Measurements from ENCODE around the gene HOXA10.

Gene HOXA10

GRCh38 chr7:27178366-27178765, 4.2 kb upstream of the HOXA10 start:
- no peaks in the 10 kb centered on the region for H3K9me3 ChIP-seq (ENCODE audit: control insufficient read depth, low read length)
- H3K9ac ChIP-seq (ENCODE audit: low read length), result peak overlapping the region; percentile 90
- no peak overlapping the region for H4K8ac ChIP-seq (ENCODE audit: low read length)
- peak overlapping the region; percentile 64 to 92 for H3K4me3 ChIP-seq (ENCODE audit: insufficient read depth in 1 of 2, low read depth in 1 of 2, low read length in 2 of 2)
- H4K91ac ChIP-seq (ENCODE audit: low read length), result no peak overlapping the region
- H2BK120ac ChIP-seq (ENCODE audit: low read depth, low read length), result no peak overlapping the region
- peak overlapping the region; percentile 27 for H3K4me2 ChIP-seq (ENCODE audit: low read length, poor library complexity, severe bottlenecking)
- H3K36me3 ChIP-seq (ENCODE audit: control insufficient read depth in 1 of 2, insufficient read depth in 2 of 2, low read depth in 1 of 2, low read length in 2 of 2), result peaks cover 6 to 47% of the 10 kb centered on the region in 2 experiments
- WGBS, result 83% methylated on average over 6 of the region's 6 CpGs
- peak overlapping the region; percentile 98 for H3K27ac ChIP-seq (ENCODE audit: low read length, poor library complexity, severe bottlenecking)
- no peak overlapping the region for H3K14ac ChIP-seq (ENCODE audit: low read length in 2 of 2)
- DNase-seq, result no peak
- no peak overlapping the region for H3K4ac ChIP-seq (ENCODE audit: low read depth in 1 of 2, low read length in 2 of 2)
- no peaks in the 10 kb centered on the region for H3K27me3 ChIP-seq (ENCODE audit: control insufficient read depth in 1 of 2, insufficient read depth in 1 of 2, low read length in 2 of 2)
- H2BK12ac ChIP-seq (ENCODE audit: low read length in 2 of 2), result no peak overlapping the region
- H2AK5ac ChIP-seq (ENCODE audit: low read length, severe bottlenecking), result no peak overlapping the region
- no peak overlapping the region for H2AFZ ChIP-seq (ENCODE audit: low read depth, low read length)
- no peak overlapping the region for H2BK15ac ChIP-seq (ENCODE audit: low read depth, poor library complexity, severe bottlenecking)
- H3K79me1 ChIP-seq (replicated peaks; ENCODE audit: low read length, poor library complexity, severe bottlenecking), result no peaks in the 10 kb centered on the region
- no peak overlapping the region for H2BK5ac ChIP-seq (ENCODE audit: low read depth, low read length, poor library complexity, severe bottlenecking)
- H3K23ac ChIP-seq (ENCODE audit: low read length in 2 of 2), result no peak overlapping the region
- H3K18ac ChIP-seq (ENCODE audit: low read depth in 1 of 2, low read length in 2 of 2), result no peak overlapping the region
- peaks cover 18% of the 10 kb centered on the region for H3K4me1 ChIP-seq (ENCODE audit: control insufficient read depth, insufficient read depth, low read depth, low read length)

DNA sequence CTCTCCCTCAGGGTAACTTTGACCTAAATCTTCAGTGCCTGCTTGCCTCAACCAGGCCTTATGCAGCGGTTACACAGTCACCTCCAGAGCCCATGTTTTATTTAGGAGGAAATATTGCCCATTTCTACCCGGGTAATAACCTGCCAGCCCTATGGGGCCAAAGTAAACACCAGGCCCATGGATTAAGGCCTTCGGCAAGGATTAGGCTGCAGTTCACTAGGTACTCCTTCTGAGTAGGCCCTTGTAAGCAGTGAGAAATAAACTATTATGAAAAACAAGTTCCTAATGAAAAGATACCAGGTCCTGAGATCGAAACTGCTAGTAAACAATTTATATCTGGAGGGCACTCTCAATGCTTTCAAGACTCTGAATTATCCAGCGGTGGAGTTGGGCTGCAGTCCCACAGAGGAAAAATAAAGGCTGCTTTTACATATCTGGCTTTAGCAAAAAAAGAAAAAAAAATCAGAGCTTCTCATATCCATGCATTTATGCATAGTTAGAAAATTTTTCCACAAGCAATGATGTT, 3.7 kb upstream of the HOXA10 start:
- no peaks in the 10 kb centered on the region for H3K9me3 ChIP-seq (ENCODE audit: control insufficient read depth, low read length)
- H2BK12ac ChIP-seq (ENCODE audit: low read length in 2 of 2), result no peak overlapping the region
- H3K18ac ChIP-seq (ENCODE audit: low read depth in 1 of 2, low read length in 2 of 2), result no peak overlapping the region
- no peak overlapping the region for H2AK5ac ChIP-seq (ENCODE audit: low read length, severe bottlenecking)
- H4K8ac ChIP-seq (ENCODE audit: low read length), result no peak overlapping the region
- peak overlapping the region; percentile 53 for H2BK5ac ChIP-seq (ENCODE audit: low read depth, low read length, poor library complexity, severe bottlenecking)
- H3K4ac ChIP-seq (ENCODE audit: low read depth in 1 of 2, low read length in 2 of 2), result no peak overlapping the region
- no peak overlapping the region for H3K14ac ChIP-seq (ENCODE audit: low read length in 2 of 2)
- peak overlapping the region; percentile 71 for H3K27ac ChIP-seq (ENCODE audit: low read length, poor library complexity, severe bottlenecking)
- H3K4me3 ChIP-seq (ENCODE audit: insufficient read depth in 1 of 2, low read depth in 1 of 2, low read length in 2 of 2), result peak overlapping the region; percentile 69 to 92
- no peak for DNase-seq
- peaks cover 6 to 49% of the 10 kb centered on the region in 2 experiments for H3K36me3 ChIP-seq (ENCODE audit: control insufficient read depth in 1 of 2, insufficient read depth in 2 of 2, low read depth in 1 of 2, low read length in 2 of 2)
- 59% methylated on average over 5 of the region's 5 CpGs for WGBS
- no peak overlapping the region for H2BK15ac ChIP-seq (ENCODE audit: low read depth, poor library complexity, severe bottlenecking)
- peaks cover 18% of the 10 kb centered on the region for H3K4me1 ChIP-seq (ENCODE audit: control insufficient read depth, insufficient read depth, low read depth, low read length)
- H2AFZ ChIP-seq (ENCODE audit: low read depth, low read length), result no peak overlapping the region
- no peaks in the 10 kb centered on the region for H3K27me3 ChIP-seq (ENCODE audit: control insufficient read depth in 1 of 2, insufficient read depth in 1 of 2, low read length in 2 of 2)
- peak overlapping the region; percentile 90 for H3K9ac ChIP-seq (ENCODE audit: low read length)
- peak overlapping the region; percentile 60 for H3K4me2 ChIP-seq (ENCODE audit: low read length, poor library complexity, severe bottlenecking)
- no peak overlapping the region for H4K91ac ChIP-seq (ENCODE audit: low read length)
- no peak overlapping the region for H3K23ac ChIP-seq (ENCODE audit: low read length in 2 of 2)
- no peak overlapping the region for H2BK120ac ChIP-seq (ENCODE audit: low read depth, low read length)
- no peaks in the 10 kb centered on the region for H3K79me1 ChIP-seq (replicated peaks; ENCODE audit: low read length, poor library complexity, severe bottlenecking)

DNA sequence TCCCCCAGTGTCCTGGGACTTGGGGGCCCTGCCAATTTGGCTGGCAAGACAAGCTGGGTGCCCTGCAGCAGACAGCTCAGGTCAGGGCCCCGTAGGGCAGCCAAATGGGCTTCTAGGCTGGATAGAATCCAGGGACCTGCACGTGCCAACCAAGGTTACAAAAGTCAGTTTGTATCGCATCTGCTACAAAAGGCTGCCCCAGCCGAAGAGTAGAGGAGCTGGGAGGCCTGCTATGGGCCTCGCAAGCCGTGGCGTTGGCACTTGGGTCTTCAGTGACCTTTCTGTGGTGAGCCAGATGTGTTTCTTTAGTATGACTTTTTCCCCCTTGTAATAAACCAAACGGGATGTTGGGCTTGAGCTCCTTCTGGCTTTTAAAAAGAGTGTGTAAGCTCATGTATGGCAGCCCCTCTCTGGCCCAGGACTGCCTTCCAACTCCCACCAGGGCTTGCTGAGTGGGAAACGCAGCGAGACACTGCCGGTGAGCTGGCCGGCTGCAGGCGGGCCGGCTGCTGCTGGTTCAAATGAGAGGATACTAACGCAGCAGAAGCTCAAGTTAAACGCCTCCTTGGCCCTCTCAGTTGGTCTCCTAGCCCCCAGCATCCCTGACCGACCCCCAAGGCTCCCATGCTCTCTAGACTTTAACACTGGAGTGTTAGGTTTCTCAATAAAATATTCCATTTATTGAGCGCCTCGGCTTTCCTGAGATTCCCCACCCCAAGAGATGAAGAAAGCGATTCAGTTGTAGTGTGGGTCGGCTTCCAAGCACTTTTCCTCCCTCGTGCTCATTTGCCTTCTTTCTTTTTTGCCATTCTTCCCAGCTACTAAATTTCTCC, 3.1 kb upstream of the HOXA10 start:
- no peaks in the 10 kb centered on the region for H3K79me1 ChIP-seq (replicated peaks; ENCODE audit: low read length, poor library complexity, severe bottlenecking)
- H2BK5ac ChIP-seq (ENCODE audit: low read depth, low read length, poor library complexity, severe bottlenecking), result peak overlapping the region; percentile 86
- H2BK120ac ChIP-seq (ENCODE audit: low read depth, low read length), result no peak overlapping the region
- H2AFZ ChIP-seq (ENCODE audit: low read depth, low read length), result no peak overlapping the region
- H3K23ac ChIP-seq (ENCODE audit: low read length in 2 of 2), result no peak overlapping the region
- H3K4me2 ChIP-seq (ENCODE audit: low read length, poor library complexity, severe bottlenecking), result peak overlapping the region; percentile 60
- no peak overlapping the region for H2BK12ac ChIP-seq (ENCODE audit: low read length in 2 of 2)
- no peak overlapping the region for H3K4ac ChIP-seq (ENCODE audit: low read depth in 1 of 2, low read length in 2 of 2)
- H3K9ac ChIP-seq (ENCODE audit: low read length), result peak overlapping the region; percentile 90
- no peaks in the 10 kb centered on the region for H3K9me3 ChIP-seq (ENCODE audit: control insufficient read depth, low read length)
- H2BK15ac ChIP-seq (ENCODE audit: low read depth, poor library complexity, severe bottlenecking), result no peak overlapping the region
- peaks cover 0 to 1% of the 10 kb centered on the region in 2 experiments for H3K27me3 ChIP-seq (ENCODE audit: control insufficient read depth in 1 of 2, insufficient read depth in 1 of 2, low read length in 2 of 2)
- H2AK5ac ChIP-seq (ENCODE audit: low read length, severe bottlenecking), result peak overlapping the region; percentile 36
- H4K91ac ChIP-seq (ENCODE audit: low read length), result no peak overlapping the region
- 65% methylated on average over 22 of the region's 22 CpGs for WGBS
- H3K36me3 ChIP-seq (ENCODE audit: control insufficient read depth in 1 of 2, insufficient read depth in 2 of 2, low read depth in 1 of 2, low read length in 2 of 2), result peaks cover 6 to 51% of the 10 kb centered on the region in 2 experiments
- H4K8ac ChIP-seq (ENCODE audit: low read length), result no peak overlapping the region
- H3K4me3 ChIP-seq (ENCODE audit: insufficient read depth in 1 of 2, low read depth in 1 of 2, low read length in 2 of 2), result peak overlapping the region; percentile 69 to 92
- no peak overlapping the region for H3K18ac ChIP-seq (ENCODE audit: low read depth in 1 of 2, low read length in 2 of 2)
- peaks cover 16% of the 10 kb centered on the region for H3K4me1 ChIP-seq (ENCODE audit: control insufficient read depth, insufficient read depth, low read depth, low read length)
- H3K14ac ChIP-seq (ENCODE audit: low read length in 2 of 2), result no peak overlapping the region
- peak overlapping the region; percentile 71 for H3K27ac ChIP-seq (ENCODE audit: low read length, poor library complexity, severe bottlenecking)
- DNase-seq, result no peak

- no peak overlapping the region for H4K91ac ChIP-seq (ENCODE audit: low read length)
- H3K18ac ChIP-seq (ENCODE audit: low read depth in 1 of 2, low read length in 2 of 2), result no peak overlapping the region
- no peak overlapping the region for H2BK15ac ChIP-seq (ENCODE audit: low read depth, poor library complexity, severe bottlenecking)
- peaks cover 0 to 6% of the 10 kb centered on the region in 2 experiments for H3K27me3 ChIP-seq (ENCODE audit: control insufficient read depth in 1 of 2, insufficient read depth in 1 of 2, low read length in 2 of 2)
- H3K27ac ChIP-seq (ENCODE audit: low read length, poor library complexity, severe bottlenecking), result peak overlapping the region; percentile 71
- DNase-seq, result no peak
- H3K36me3 ChIP-seq (ENCODE audit: control insufficient read depth in 1 of 2, insufficient read depth in 2 of 2, low read depth in 1 of 2, low read length in 2 of 2), result peaks cover 3 to 52% of the 10 kb centered on the region in 2 experiments
- H2AK5ac ChIP-seq (ENCODE audit: low read length, severe bottlenecking), result no peak overlapping the region
- no peak overlapping the region for H3K14ac ChIP-seq (ENCODE audit: low read length in 2 of 2)
- H2AFZ ChIP-seq (ENCODE audit: low read depth, low read length), result no peak overlapping the region
- H3K23ac ChIP-seq (ENCODE audit: low read length in 2 of 2), result no peak overlapping the region
- H2BK12ac ChIP-seq (ENCODE audit: low read length in 2 of 2), result no peak overlapping the region
- 67% methylated on average over 2 of the region's 3 CpGs for WGBS
- no peak overlapping the region for H2BK5ac ChIP-seq (ENCODE audit: low read depth, low read length, poor library complexity, severe bottlenecking)
- no peaks in the 10 kb centered on the region for H3K9me3 ChIP-seq (ENCODE audit: control insufficient read depth, low read length)
- peaks cover 10% of the 10 kb centered on the region for H3K4me1 ChIP-seq (ENCODE audit: control insufficient read depth, insufficient read depth, low read depth, low read length)
- H3K4me3 ChIP-seq (ENCODE audit: insufficient read depth in 1 of 2, low read depth in 1 of 2, low read length in 2 of 2), result peak overlapping the region; percentile 61 to 92
- H3K4me2 ChIP-seq (ENCODE audit: low read length, poor library complexity, severe bottlenecking), result peak overlapping the region; percentile 60
- H3K4ac ChIP-seq (ENCODE audit: low read depth in 1 of 2, low read length in 2 of 2), result no peak overlapping the region
- H4K8ac ChIP-seq (ENCODE audit: low read length), result no peak overlapping the region
- H3K9ac ChIP-seq (ENCODE audit: low read length), result peak overlapping the region; percentile 90
- H2BK120ac ChIP-seq (ENCODE audit: low read depth, low read length), result no peak overlapping the region
- H3K79me1 ChIP-seq (replicated peaks; ENCODE audit: low read length, poor library complexity, severe bottlenecking), result no peaks in the 10 kb centered on the region
Observed at GRCh38 chr7:27176524-27176845, 2.4 kb upstream of the HOXA10 start.
